HEK293 (cell line): Measurements from ENCODE around the gene EGFR.

ENCODE experiments used
- CTCF ChIA-PET: fragments of 350-600 bp; formaldehyde crosslinking; extraction: SDS; loops from one replicate; lab custom pipeline; 2021; ENCODE audit warnings: antibody characterized with exemption; lab: Yijun Ruan, JAX
- POLR2A ChIA-PET: fragments of 300-600 bp; formaldehyde crosslinking; extraction: SDS; loops from one replicate; lab custom pipeline; 2020; ENCODE audit warnings: antibody characterized with exemption, inconsistent platforms; lab: Yijun Ruan, JAX
- H3K27ac ChIP-seq: fragments of 200-500 bp; sonication (Bioruptor generic); 2 replicates; pipeline ENCODE4 v1.5.1; 2014; ENCODE audit warnings: low read depth, low read length, control low read depth, inconsistent platforms; ENCODE audit errors: extremely low read depth
- H3K36me3 ChIP-seq, 2 experiments: fragments of 200-500 bp in 1 of 2; sonication (Bioruptor generic) in 1 of 2; 1 replicate in 1 of 2; 2 replicates in 1 of 2; pipeline ENCODE4 v1.5.1; 2014 to 2017; ENCODE audit warnings: inconsistent platforms in 2 of 2, low read length in 2 of 2; ENCODE audit not compliant: control insufficient read depth in 2 of 2, insufficient read depth in 1 of 2
- H3K4me1 ChIP-seq: fragments of 200-500 bp; sonication (Bioruptor generic); 2 replicates; pipeline ENCODE4 v1.5.1; 2014; ENCODE audit warnings: mild to moderate bottlenecking, low read length, inconsistent platforms; ENCODE audit not compliant: control insufficient read depth, insufficient read depth
- H3K4me3 ChIP-seq: 2 replicates; pipeline ENCODE4 v1.5.1; 2011; ENCODE audit warnings: low read depth, mild to moderate bottlenecking, control low read depth, low read length, moderate library complexity
- H3K9me3 ChIP-seq: fragments of 200-500 bp; sonication (Bioruptor generic); 2 replicates; pipeline ENCODE4 v1.5.1; 2014; ENCODE audit warnings: low read depth, low read length, inconsistent platforms; ENCODE audit not compliant: control insufficient read depth, insufficient read depth
- BCL11B ChIP-seq: fragments of 450-650 bp; formaldehyde crosslinking; IDR thresholded peaks from 2 replicates; pipeline ENCODE4 v1.5.1; 2016; ENCODE audit warnings: low read depth, missing biosample characterization, missing genetic modification characterization
- EGR2 ChIP-seq: fragments of 450-650 bp; formaldehyde crosslinking; IDR thresholded peaks from 2 replicates; pipeline ENCODE4 v1.5.1; 2016; ENCODE audit warnings: low read depth, missing biosample characterization, missing genetic modification characterization
- KLF7 ChIP-seq: fragments of 450-650 bp; formaldehyde crosslinking; IDR thresholded peaks from 2 replicates; pipeline ENCODE4 v1.5.1; 2016; ENCODE audit warnings: missing biosample characterization, missing genetic modification characterization, borderline replicate concordance
- KLF8 ChIP-seq: fragments of 450-650 bp; formaldehyde crosslinking; IDR thresholded peaks from 2 replicates; pipeline ENCODE4 v1.5.1; 2016; ENCODE audit warnings: missing biosample characterization, missing genetic modification characterization
- MYNN ChIP-seq: fragments of 450-650 bp; formaldehyde crosslinking; IDR thresholded peaks from 2 replicates; pipeline ENCODE4 v1.5.1; 2016; ENCODE audit warnings: missing biosample characterization, missing genetic modification characterization, borderline replicate concordance
- REPIN1 ChIP-seq: fragments of 450-650 bp; formaldehyde crosslinking; IDR thresholded peaks from 2 replicates; pipeline ENCODE4 v1.5.1; 2017; ENCODE audit warnings: missing biosample characterization, missing genetic modification characterization, low read depth
- SP2 ChIP-seq: fragments of 450-650 bp; formaldehyde crosslinking; IDR thresholded peaks from 2 replicates; pipeline ENCODE4 v1.5.1; 2016; ENCODE audit warnings: missing biosample characterization, missing genetic modification characterization
- TRIM28 ChIP-seq: IDR thresholded peaks from 2 replicates; pipeline ENCODE4 v1.6.1; 2011; ENCODE audit warnings: low read length, control low read depth, borderline replicate concordance
- ZFP37 ChIP-seq: fragments of 450-650 bp; formaldehyde crosslinking; IDR thresholded peaks from 2 replicates; pipeline ENCODE4 v1.5.1; 2016; ENCODE audit warnings: missing biosample characterization, missing genetic modification characterization
- ZFP69B ChIP-seq: fragments of 450-650 bp; formaldehyde crosslinking; IDR thresholded peaks from 2 replicates; pipeline ENCODE4 v1.5.1; 2016; ENCODE audit warnings: missing biosample characterization, missing genetic modification characterization
- ZNF140 ChIP-seq: fragments of 450-650 bp; formaldehyde crosslinking; IDR thresholded peaks from 2 replicates; pipeline ENCODE4 v1.5.1; 2016; ENCODE audit warnings: missing biosample characterization, missing genetic modification characterization
- ZNF184 ChIP-seq: fragments of 450-650 bp; IDR thresholded peaks from 2 replicates; pipeline ENCODE4 v1.5.1; 2018; ENCODE audit warnings: missing biosample characterization, mild to moderate bottlenecking, missing genetic modification characterization
- ZNF223 ChIP-seq: fragments of 450-650 bp; formaldehyde crosslinking; IDR thresholded peaks from 2 replicates; pipeline ENCODE4 v1.5.1; 2016; ENCODE audit warnings: missing biosample characterization, missing genetic modification characterization
- ZNF24 ChIP-seq: fragments of 450-650 bp; formaldehyde crosslinking; IDR thresholded peaks from 2 replicates; pipeline ENCODE4 v1.5.1; 2016; ENCODE audit warnings: missing biosample characterization, missing genetic modification characterization
- ZNF292 ChIP-seq: fragments of 450-650 bp; formaldehyde crosslinking; IDR thresholded peaks from 2 replicates; pipeline ENCODE4 v1.5.1; 2016; ENCODE audit warnings: low read depth, missing biosample characterization, missing genetic modification characterization, borderline replicate concordance
- ZNF394 ChIP-seq: fragments of 450-650 bp; formaldehyde crosslinking; IDR thresholded peaks from 2 replicates; pipeline ENCODE4 v1.5.1; 2016; ENCODE audit warnings: missing biosample characterization, missing genetic modification characterization, mild to moderate bottlenecking, moderate library complexity, borderline replicate concordance
- ZNF48 ChIP-seq: fragments of 450-650 bp; formaldehyde crosslinking; IDR thresholded peaks from 2 replicates; pipeline ENCODE4 v1.5.1; 2016; ENCODE audit warnings: missing biosample characterization, missing genetic modification characterization
- ZNF521 ChIP-seq: fragments of 450-650 bp; formaldehyde crosslinking; IDR thresholded peaks from 2 replicates; pipeline ENCODE4 v1.5.1; 2017; ENCODE audit warnings: missing biosample characterization, mild to moderate bottlenecking, missing genetic modification characterization
- ZNF549 ChIP-seq: fragments of 450-650 bp; IDR thresholded peaks from 2 replicates; pipeline ENCODE4 v1.5.1; 2018; ENCODE audit warnings: missing biosample characterization, missing genetic modification characterization, mild to moderate bottlenecking, inconsistent platforms, moderate library complexity
- ZNF560 ChIP-seq: fragments of 450-650 bp; formaldehyde crosslinking; IDR thresholded peaks from 2 replicates; pipeline ENCODE4 v1.5.1; 2017; ENCODE audit warnings: missing biosample characterization, missing genetic modification characterization, borderline replicate concordance
- ZNF610 ChIP-seq: fragments of 450-650 bp; formaldehyde crosslinking; IDR thresholded peaks from 2 replicates; pipeline ENCODE4 v1.5.1; 2016; ENCODE audit warnings: missing biosample characterization, missing genetic modification characterization, borderline replicate concordance
- ZNF624 ChIP-seq: fragments of 450-650 bp; formaldehyde crosslinking; IDR thresholded peaks from 2 replicates; pipeline ENCODE4 v1.5.1; 2017; ENCODE audit warnings: missing biosample characterization, missing genetic modification characterization
- ZNF654 ChIP-seq: fragments of 450-650 bp; formaldehyde crosslinking; IDR thresholded peaks from 2 replicates; pipeline ENCODE4 v1.5.1; 2016; ENCODE audit warnings: low read depth, missing biosample characterization, missing genetic modification characterization
- ZNF658 ChIP-seq: fragments of 450-650 bp; formaldehyde crosslinking; IDR thresholded peaks from 2 replicates; pipeline ENCODE4; 2016; ENCODE audit warnings: missing biosample characterization, missing genetic modification characterization
- ZNF76 ChIP-seq: fragments of 450-650 bp; formaldehyde crosslinking; IDR thresholded peaks from 2 replicates; pipeline ENCODE4; 2016; ENCODE audit warnings: low read depth, missing biosample characterization, missing genetic modification characterization, borderline replicate concordance
- ZNF830 ChIP-seq: fragments of 450-650 bp; IDR thresholded peaks from 2 replicates; pipeline ENCODE4 v1.5.0; 2018; ENCODE audit warnings: missing biosample characterization, missing genetic modification characterization, low read depth, mild to moderate bottlenecking, moderate library complexity
- ZSCAN23 ChIP-seq: fragments of 450-650 bp; formaldehyde crosslinking; IDR thresholded peaks from 2 replicates; pipeline ENCODE4 v1.5.1; 2016; ENCODE audit warnings: missing biosample characterization, missing genetic modification characterization
- TF ChIP-seq, protein P1 (sequence below): fragments of 450-650 bp; formaldehyde crosslinking; IDR thresholded peaks from 2 replicates; pipeline ENCODE4 v1.5.1; 2016; ENCODE audit warnings: missing biosample characterization, missing genetic modification characterization
- TF ChIP-seq, protein P2 (sequence below): fragments of 450-650 bp; formaldehyde crosslinking; IDR thresholded peaks from 2 replicates; pipeline ENCODE4 v1.5.1; 2016; ENCODE audit warnings: missing biosample characterization, missing genetic modification characterization
- TF ChIP-seq, protein P3 (sequence below): fragments of 450-650 bp; formaldehyde crosslinking; IDR thresholded peaks from 2 replicates; pipeline ENCODE4 v1.5.1; 2016; ENCODE audit warnings: missing biosample characterization, missing genetic modification characterization

EGFR gene

DNA sequence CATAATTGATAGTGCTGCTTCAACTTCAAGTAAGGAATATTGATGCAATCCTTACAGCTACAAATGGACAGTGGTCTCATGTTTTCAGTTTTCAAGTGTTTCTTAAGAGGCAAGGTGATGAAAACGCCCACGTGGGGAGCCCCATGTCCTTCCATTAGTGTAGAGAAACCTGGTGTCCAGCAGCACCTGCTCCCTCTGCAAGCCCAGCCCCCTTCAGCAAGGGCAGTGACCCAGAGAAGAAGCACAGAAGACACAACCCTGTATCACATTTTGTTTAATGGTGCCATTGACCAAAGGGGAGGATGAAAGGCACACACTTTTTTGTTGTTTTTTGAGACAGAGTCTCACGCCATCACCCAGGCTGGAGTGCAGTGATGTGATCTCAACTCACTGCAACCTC, 143.7 kb downstream of the EGFR start:
- ChIA-PET CTCF (interaction anchor here (0.6 to 2.2 kb wide), 2 partner anchors 93 to 908 kb away, joined by 4 to 8 read pairs; no protein-coding TSS in a partner anchor), POLR2A (no interaction called here)
- H3K36me3 ChIP-seq: peaks cover 0 to 10% of the 10 kb centered on the region in 2 experiments; a peak in 2 of 3 replicates
- H3K4me3 ChIP-seq: no peak overlapping the region
- TF ChIP-seq, protein P1, sequence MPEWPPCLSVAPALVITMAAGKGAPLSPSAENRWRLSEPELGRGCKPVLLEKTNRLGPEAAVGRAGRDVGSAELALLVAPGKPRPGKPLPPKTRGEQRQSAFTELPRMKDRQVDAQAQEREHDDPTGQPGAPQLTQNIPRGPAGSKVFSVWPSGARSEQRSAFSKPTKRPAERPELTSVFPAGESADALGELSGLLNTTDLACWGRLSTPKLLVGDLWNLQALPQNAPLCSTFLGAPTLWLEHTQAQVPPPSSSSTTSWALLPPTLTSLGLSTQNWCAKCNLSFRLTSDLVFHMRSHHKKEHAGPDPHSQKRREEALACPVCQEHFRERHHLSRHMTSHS (tag by site-specific recombination): no peak
- TF ChIP-seq ZNF76 (tag by site-specific recombination): no peak
- no peak for TF ChIP-seq ZNF830
- no peak for TF ChIP-seq SP2 (tag by site-specific recombination)
- TF ChIP-seq TRIM28: no peak
- no peak for TF ChIP-seq ZNF610 (tag by site-specific recombination)
- TF ChIP-seq ZNF521 (tag by site-specific recombination): no peak
- no peak for TF ChIP-seq ZNF658
- no peak for TF ChIP-seq ZNF560 (tag by site-specific recombination)
- TF ChIP-seq KLF8 (tag by site-specific recombination): no peak
- no peak for TF ChIP-seq ZNF140 (tag by site-specific recombination)
- TF ChIP-seq ZNF292 (tag by site-specific recombination): no peak
- no peak for TF ChIP-seq ZNF549 (tag by site-specific recombination)
- TF ChIP-seq, protein P2, sequence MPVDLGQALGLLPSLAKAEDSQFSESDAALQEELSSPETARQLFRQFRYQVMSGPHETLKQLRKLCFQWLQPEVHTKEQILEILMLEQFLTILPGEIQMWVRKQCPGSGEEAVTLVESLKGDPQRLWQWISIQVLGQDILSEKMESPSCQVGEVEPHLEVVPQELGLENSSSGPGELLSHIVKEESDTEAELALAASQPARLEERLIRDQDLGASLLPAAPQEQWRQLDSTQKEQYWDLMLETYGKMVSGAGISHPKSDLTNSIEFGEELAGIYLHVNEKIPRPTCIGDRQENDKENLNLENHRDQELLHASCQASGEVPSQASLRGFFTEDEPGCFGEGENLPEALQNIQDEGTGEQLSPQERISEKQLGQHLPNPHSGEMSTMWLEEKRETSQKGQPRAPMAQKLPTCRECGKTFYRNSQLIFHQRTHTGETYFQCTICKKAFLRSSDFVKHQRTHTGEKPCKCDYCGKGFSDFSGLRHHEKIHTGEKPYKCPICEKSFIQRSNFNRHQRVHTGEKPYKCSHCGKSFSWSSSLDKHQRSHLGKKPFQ: no peak
- H3K27ac ChIP-seq: no peak overlapping the region
- H3K4me1 ChIP-seq: no peaks in the 10 kb centered on the region
- H3K9me3 ChIP-seq: no peaks in the 10 kb centered on the region

DNA sequence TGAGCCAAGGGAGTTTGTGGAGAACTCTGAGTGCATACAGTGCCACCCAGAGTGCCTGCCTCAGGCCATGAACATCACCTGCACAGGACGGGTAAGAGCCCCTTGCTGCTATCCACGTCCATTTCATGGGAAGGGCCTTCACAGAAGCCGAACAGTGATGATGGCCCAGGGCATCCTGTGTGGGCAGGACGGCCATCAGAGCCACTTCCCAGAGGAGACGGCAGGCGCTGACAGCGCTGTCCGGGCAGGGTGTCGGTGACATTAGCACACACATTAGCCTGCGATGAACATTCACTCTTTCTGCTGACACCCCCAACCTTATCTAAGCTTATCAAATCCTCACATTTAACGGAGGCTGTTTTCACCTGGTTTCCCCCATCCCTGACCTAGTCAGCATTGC, 144.9 kb downstream of the EGFR start:
- no peak for TF ChIP-seq ZNF394 (tag by site-specific recombination)
- no peak for TF ChIP-seq ZFP37
- TF ChIP-seq ZNF624 (tag by site-specific recombination): no peak
- TF ChIP-seq, protein P3, sequence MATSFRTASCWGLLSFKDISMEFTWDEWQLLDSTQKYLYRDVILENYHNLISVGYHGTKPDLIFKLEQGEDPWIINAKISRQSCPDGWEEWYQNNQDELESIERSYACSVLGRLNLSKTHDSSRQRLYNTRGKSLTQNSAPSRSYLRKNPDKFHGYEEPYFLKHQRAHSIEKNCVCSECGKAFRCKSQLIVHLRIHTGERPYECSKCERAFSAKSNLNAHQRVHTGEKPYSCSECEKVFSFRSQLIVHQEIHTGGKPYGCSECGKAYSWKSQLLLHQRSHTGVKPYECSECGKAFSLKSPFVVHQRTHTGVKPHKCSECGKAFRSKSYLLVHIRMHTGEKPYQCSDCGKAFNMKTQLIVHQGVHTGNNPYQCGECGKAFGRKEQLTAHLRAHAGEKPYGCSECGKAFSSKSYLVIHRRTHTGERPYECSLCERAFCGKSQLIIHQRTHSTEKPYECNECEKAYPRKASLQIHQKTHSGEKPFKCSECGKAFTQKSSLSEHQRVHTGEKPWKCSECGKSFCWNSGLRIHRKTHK (tag by site-specific recombination): no peak
- TF ChIP-seq ZNF24: no peak
- TF ChIP-seq ZSCAN23: no peak
- TF ChIP-seq KLF7 (tag by site-specific recombination): no peak
- TF ChIP-seq ZFP69B: no peak
- no peak for TF ChIP-seq ZNF184
- TF ChIP-seq MYNN (tag by site-specific recombination): no peak
- TF ChIP-seq ZNF48 (tag by site-specific recombination): no peak
- no peak for TF ChIP-seq EGR2
- TF ChIP-seq BCL11B (tag by site-specific recombination): no peak
- TF ChIP-seq REPIN1: no peak
- no peak for TF ChIP-seq ZNF223 (tag by site-specific recombination)
- no peak for TF ChIP-seq ZNF654 (tag by site-specific recombination)
- H3K27ac ChIP-seq: no peak overlapping the region
- no peaks in the 10 kb centered on the region for H3K9me3 ChIP-seq
- H3K4me1 ChIP-seq: no peaks in the 10 kb centered on the region
- H3K4me3 ChIP-seq: no peak overlapping the region
- H3K36me3 ChIP-seq: peaks cover 0 to 3% of the 10 kb centered on the region in 2 experiments; a peak in 2 of 3 replicates
- POLR2A ChIA-PET: no interaction called here
- CTCF ChIA-PET: interaction anchor here (2.2 kb wide), 1 partner anchor 92 kb away, joined by 4 read pairs; no protein-coding TSS in a partner anchor
